GM12878 (cell line): Measurements from ENCODE around the gene NCAPD2. TPM values are rescaled to one million over a fixed set of nuclear protein-coding genes. Genes with fewer than 3 reads are reported as not detected.
A peak's percentile ranks its signal among the peaks of the same experiment; 100 is the strongest.

Experiments
- ATAC-seq: fragments of 200-7000 bp; cut with Tn5 transposase; 3 replicates; pipeline ENCODE4 v1.9.1; 2020; ENCODE audit warnings: mild to moderate bottlenecking, moderate library complexity
- BruUV-seq: library from RNA; stranded (reverse); fragments of 400-500 nt; replicated peaks from 2 replicates; lab custom pipeline; 2021; lab: Mats Ljungman, UMichigan
- CTCF ChIA-PET: fragments of 300-600 bp; sonication (Branson Sonifier 250); formaldehyde crosslinking; extraction: SDS; loops from one replicate; lab custom pipeline; 2021; ENCODE audit warnings: inconsistent platforms; lab: Yijun Ruan, JAX
- POLR2A ChIA-PET: fragments of 350-600 bp; formaldehyde crosslinking; extraction: SDS; loops from one replicate; lab custom pipeline; 2021; ENCODE audit warnings: inconsistent platforms; lab: Charles Lee
- RAD21 ChIA-PET: fragments of 300-600 bp; sonication (Branson Sonifier 250); formaldehyde crosslinking; loops from one replicate; lab custom pipeline; 2023; ENCODE audit warnings: antibody characterized with exemption; ENCODE audit not compliant: unreplicated experiment; lab: Charles Lee
- SMC1A ChIA-PET: fragments of 300-600 bp; sonication (Branson Sonifier 250); formaldehyde crosslinking; loops from one replicate; lab custom pipeline; 2023; ENCODE audit not compliant: unreplicated experiment, uncharacterized antibody; lab: Charles Lee
- DNase-seq: peaks from one replicate; pipeline ENCODE4 v3.0.0-alpha.2; 2011; ENCODE audit warnings: low read depth, low spot score
- FAIRE-seq: peaks from 3 replicates; lab custom pipeline; 2011; peaks lifted over from hg19 to GRCh38; lab: Jason Lieb, UNC
- H2AFZ ChIP-seq: 2 replicates; pipeline ENCODE4 v1.6.0; 2011; ENCODE audit warnings: low read depth, low read length, control low read depth; ENCODE audit not compliant: control insufficient read depth
- H3K27ac ChIP-seq: 2 replicates; pipeline ENCODE4 v1.5.1; 2011; ENCODE audit warnings: control low read depth; ENCODE audit not compliant: control insufficient read depth, insufficient read depth
- H3K27me3 ChIP-seq, 2 experiments: replicated peaks in 1 of 2; 2 replicates each; pipeline versions ENCODE4 v1.6.0 to v1.6.1; 2011; ENCODE audit warnings: low read length in 1 of 2; ENCODE audit not compliant: control insufficient read depth in 2 of 2, insufficient read depth in 2 of 2
- H3K36me3 ChIP-seq, 2 experiments: 2 replicates each; pipeline ENCODE4 v1.5.1; 2011; ENCODE audit warnings: low read length in 1 of 2; ENCODE audit not compliant: control insufficient read depth in 2 of 2, insufficient read depth in 2 of 2
- H3K4me1 ChIP-seq: 2 replicates; pipeline ENCODE4 v1.6.1; 2011; ENCODE audit warnings: mild to moderate bottlenecking, low read length, moderate library complexity, mixed read lengths; ENCODE audit not compliant: control insufficient read depth, insufficient read depth
- H3K4me2 ChIP-seq: 2 replicates; pipeline ENCODE4 v1.6.0; 2011; ENCODE audit warnings: control low read depth; ENCODE audit not compliant: control insufficient read depth, insufficient read depth
- H3K4me3 ChIP-seq: fragments of 200-600 bp; sonication (generic); 2 replicates; pipeline ENCODE4 v1.5.1; 2016
- H3K79me2 ChIP-seq: 2 replicates; pipeline ENCODE4 v1.6.0; 2011; ENCODE audit warnings: low read length; ENCODE audit not compliant: control insufficient read depth, insufficient read depth
- H3K9ac ChIP-seq: 2 replicates; pipeline ENCODE4 v1.8.0; 2011; ENCODE audit warnings: low read length, control low read depth, mixed read lengths; ENCODE audit not compliant: control insufficient read depth, insufficient read depth
- H3K9me3 ChIP-seq: replicated peaks from 3 replicates; pipeline ENCODE4 v1.5.1; 2011; ENCODE audit warnings: mild to moderate bottlenecking, low read length; ENCODE audit not compliant: control insufficient read depth, insufficient read depth
- H4K20me1 ChIP-seq: 2 replicates; pipeline ENCODE4 v1.6.0; 2011; ENCODE audit not compliant: control insufficient read depth, insufficient read depth
- CREB1 ChIP-seq: IDR thresholded peaks from 2 replicates; pipeline ENCODE4 v1.6.1; 2012; ENCODE audit warnings: low read depth, mild to moderate bottlenecking, inconsistent platforms
- HCFC1 ChIP-seq: fragments of 150-350 bp; IDR thresholded peaks from 2 replicates; pipeline ENCODE4 v1.6.1; 2014; ENCODE audit warnings: low read length
- NFYB ChIP-seq: IDR thresholded peaks from 2 replicates; pipeline ENCODE4 v1.6.1; 2011; ENCODE audit warnings: low read depth, mild to moderate bottlenecking, low read length, improper control_type of control experiment, moderate library complexity; ENCODE audit not compliant: insufficient read depth
- NR2C2 ChIP-seq: IDR thresholded peaks from 2 replicates; pipeline ENCODE4 v1.6.1; 2011; ENCODE audit warnings: borderline replicate concordance, low read depth; ENCODE audit not compliant: control insufficient read depth, insufficient read length
- NR2F1 ChIP-seq: fragments of 450-650 bp; conservative IDR thresholded peaks from 2 replicates; pipeline ENCODE4 v1.6.1; 2017; ENCODE audit warnings: mild to moderate bottlenecking
- NRF1 ChIP-seq: conservative IDR thresholded peaks from 2 replicates; pipeline ENCODE4 v1.6.1; 2011; ENCODE audit warnings: mild to moderate bottlenecking, low read depth, low read length, improper control_type of control experiment
- SIX5 ChIP-seq: IDR thresholded peaks from 2 replicates; pipeline ENCODE4 v1.6.1; 2011; ENCODE audit warnings: mild to moderate bottlenecking, low read depth, low read length, moderate library complexity; ENCODE audit not compliant: severe bottlenecking
- TCF12 ChIP-seq: IDR thresholded peaks from 2 replicates; pipeline ENCODE4 v1.6.1; 2011; ENCODE audit warnings: low read depth, mild to moderate bottlenecking, low read length
- YBX1 ChIP-seq: fragments of 450-650 bp; IDR thresholded peaks from 2 replicates; pipeline ENCODE4 v1.6.1; 2016; ENCODE audit warnings: antibody characterized with exemption
- WGBS: methylation state at CpG from one replicate; pipeline ENCODE4 v1.1.6; 2016; ENCODE audit warnings: low lambda C conversion rate; ENCODE audit not compliant: insufficient replicate concordance, insufficient coverage; ENCODE audit errors: missing lambda C conversion rate; 5-methylcytosine and 5-hydroxymethylcytosine counted together
- in situ Hi-C: fragments of 300-500 bp; cut with MboI; formaldehyde crosslinking; loops from 9 replicates; pipeline ENCODE4 v1.14.3; 2018; ENCODE audit warnings: mixed read lengths
- intact Hi-C: fragments of 100-400 bp; cut with micrococcal nuclease; formaldehyde crosslinking; loops from one replicate; pipeline ENCODE4 v1.14.2; 2022; ENCODE audit not compliant: unreplicated experiment
- polyA plus RNA-seq, 11 experiments: library from polyadenylated mRNA; depleted of rRNA in 4 of 11; unstranded in 6 of 11; stranded (reverse) in 5 of 11; fragments of >200 nt; fragmentation: Nextera tagmentation in 4 of 11; fragmentation: Illumina TruSeq in 1 of 11; extraction: Ambion mirVana in 4 of 11; extraction: Trizol in 1 of 11; gene quantifications; 1 replicate in 1 of 11; 2 replicates in 10 of 11; pipeline versions ENCODE4 v1.2.1 to v1.2.3, GENCODE V29; 2011 to 2016; ENCODE audit warnings: inconsistent platforms in 2 of 11, missing spikeins in 2 of 11, low read depth in 1 of 11
- total RNA-seq, 4 experiments: library from RNA; depleted of rRNA in 3 of 4; stranded (reverse); fragments of >200 nt in 3 of 4; fragmentation: Illumina TruSeq in 1 of 4; extraction: Trizol in 1 of 4; gene quantifications; 2 replicates each; pipeline versions ENCODE4 v1.2.1 to v1.2.3, GENCODE V29; 2013 to 2021
- TF ChIP-seq, protein P1 (sequence below): IDR thresholded peaks from 2 replicates; pipeline ENCODE4 v1.6.1; 2012; ENCODE audit warnings: low read depth, low read length, improper control_type of control experiment
- TF ChIP-seq, protein P2 (sequence below): fragments of 450-650 bp; IDR thresholded peaks from 2 replicates; pipeline ENCODE4 v1.6.1; 2017; ENCODE audit warnings: borderline replicate concordance
- TF ChIP-seq, protein P3 (sequence below): fragments of 450-650 bp; IDR thresholded peaks from 2 replicates; pipeline ENCODE4 v1.6.1; 2017; ENCODE audit warnings: mild to moderate bottlenecking, moderate library complexity

NCAPD2 gene
- total and polyA plus RNA-seq, 10 of the 15 experiments (the other 5 are each of a cell fraction or from before 2014, with no cell fraction given), result 24.2 to 160 (median 110) TPM

DNA sequence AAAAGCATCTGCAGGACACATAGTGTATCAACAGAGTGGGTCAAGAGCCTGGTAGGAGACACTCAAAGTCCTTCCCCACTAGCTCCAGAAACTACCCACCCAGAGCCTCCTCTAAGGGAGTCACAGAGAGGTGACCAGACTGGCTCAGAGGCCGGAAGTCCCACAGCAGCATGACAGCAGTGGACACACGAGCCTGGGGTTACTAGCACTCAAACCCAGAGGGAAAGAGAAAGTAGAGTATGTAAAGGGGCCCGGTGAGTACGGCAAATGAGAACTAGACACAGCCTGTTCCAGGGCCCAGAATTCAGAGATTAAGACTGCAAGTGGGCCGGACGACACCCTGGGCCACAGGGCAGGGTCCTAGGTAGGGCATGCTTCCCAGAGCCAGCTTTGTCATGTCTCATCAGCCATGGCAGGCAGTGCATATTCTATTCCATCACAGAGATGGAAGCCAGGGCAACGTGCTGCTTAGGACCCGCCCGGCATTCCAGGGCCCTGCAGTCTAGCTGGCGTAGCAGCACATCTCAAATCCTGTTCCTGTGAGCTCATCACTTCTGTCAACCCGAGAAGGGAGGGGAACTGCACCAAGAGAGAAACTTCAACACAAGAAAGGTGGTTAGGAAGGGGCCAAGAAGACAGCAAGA lies 57.7 kb downstream of the NCAPD2 start:
- Histone ChIP-seq H3K9ac (no peak overlapping the region; the same call in 1 of the 2 replicates), H3K27ac (no peak overlapping the region), H2AFZ (no peak overlapping the region), H3K4me3 (no peak overlapping the region), H3K4me2 (peak overlapping the region; percentile 66), H3K79me2 (peaks cover 47% of the 10 kb centered on the region), H3K9me3 (no peaks in the 10 kb centered on the region), H4K20me1 (no peaks in the 10 kb centered on the region), H3K27me3 (no peaks in the 10 kb centered on the region), H3K4me1 (peaks cover 10% of the 10 kb centered on the region)
- SMC1A ChIA-PET, result interaction anchor here (1.2 to 4.3 kb wide), 5 partner anchors 12 to 127 kb away, joined by 3 to 24 read pairs (median 3); no protein-coding TSS in a partner anchor
- POLR2A ChIA-PET, result interaction anchor here (0.8 to 3.4 kb wide), 3 partner anchors 12 to 61 kb away, joined by 3 to 32 read pairs (median 19); partner anchors contain the start of gene GAPDH
- CTCF ChIA-PET, result interaction anchor here (0.8 to 7.4 kb wide), 7 partner anchors 12 to 127 kb away, joined by 3 to 69 read pairs (median 15); no protein-coding TSS in a partner anchor
- no TSS peak for BruUV-seq
- 78% methylated on average over 11 of the region's 11 CpGs for WGBS
- in situ Hi-C loops (no loop called here), intact Hi-C loops (loop anchor here (5.0 kb wide), 1 partner anchor 226 kb away; no protein-coding TSS in a partner anchor)
- no peak for ATAC-seq
- no peak for FAIRE-seq
- TF ChIP-seq, protein P1, sequence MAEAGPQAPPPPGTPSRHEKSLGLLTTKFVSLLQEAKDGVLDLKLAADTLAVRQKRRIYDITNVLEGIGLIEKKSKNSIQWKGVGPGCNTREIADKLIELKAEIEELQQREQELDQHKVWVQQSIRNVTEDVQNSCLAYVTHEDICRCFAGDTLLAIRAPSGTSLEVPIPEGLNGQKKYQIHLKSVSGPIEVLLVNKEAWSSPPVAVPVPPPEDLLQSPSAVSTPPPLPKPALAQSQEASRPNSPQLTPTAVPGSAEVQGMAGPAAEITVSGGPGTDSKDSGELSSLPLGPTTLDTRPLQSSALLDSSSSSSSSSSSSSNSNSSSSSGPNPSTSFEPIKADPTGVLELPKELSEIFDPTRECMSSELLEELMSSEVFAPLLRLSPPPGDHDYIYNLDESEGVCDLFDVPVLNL, result no peak
- TF ChIP-seq NRF1 (no peak), NR2C2 (no peak), SIX5 (no peak), HCFC1 (no peak), CREB1 (no peak), NR2F1 (no peak), YBX1 (no peak), NFYB (no peak), TCF12 (no peak)
- TF ChIP-seq, protein P2, sequence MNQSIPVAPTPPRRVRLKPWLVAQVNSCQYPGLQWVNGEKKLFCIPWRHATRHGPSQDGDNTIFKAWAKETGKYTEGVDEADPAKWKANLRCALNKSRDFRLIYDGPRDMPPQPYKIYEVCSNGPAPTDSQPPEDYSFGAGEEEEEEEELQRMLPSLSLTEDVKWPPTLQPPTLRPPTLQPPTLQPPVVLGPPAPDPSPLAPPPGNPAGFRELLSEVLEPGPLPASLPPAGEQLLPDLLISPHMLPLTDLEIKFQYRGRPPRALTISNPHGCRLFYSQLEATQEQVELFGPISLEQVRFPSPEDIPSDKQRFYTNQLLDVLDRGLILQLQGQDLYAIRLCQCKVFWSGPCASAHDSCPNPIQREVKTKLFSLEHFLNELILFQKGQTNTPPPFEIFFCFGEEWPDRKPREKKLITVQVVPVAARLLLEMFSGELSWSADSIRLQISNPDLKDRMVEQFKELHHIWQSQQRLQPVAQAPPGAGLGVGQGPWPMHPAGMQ, result no peak
- TF ChIP-seq, protein P3, sequence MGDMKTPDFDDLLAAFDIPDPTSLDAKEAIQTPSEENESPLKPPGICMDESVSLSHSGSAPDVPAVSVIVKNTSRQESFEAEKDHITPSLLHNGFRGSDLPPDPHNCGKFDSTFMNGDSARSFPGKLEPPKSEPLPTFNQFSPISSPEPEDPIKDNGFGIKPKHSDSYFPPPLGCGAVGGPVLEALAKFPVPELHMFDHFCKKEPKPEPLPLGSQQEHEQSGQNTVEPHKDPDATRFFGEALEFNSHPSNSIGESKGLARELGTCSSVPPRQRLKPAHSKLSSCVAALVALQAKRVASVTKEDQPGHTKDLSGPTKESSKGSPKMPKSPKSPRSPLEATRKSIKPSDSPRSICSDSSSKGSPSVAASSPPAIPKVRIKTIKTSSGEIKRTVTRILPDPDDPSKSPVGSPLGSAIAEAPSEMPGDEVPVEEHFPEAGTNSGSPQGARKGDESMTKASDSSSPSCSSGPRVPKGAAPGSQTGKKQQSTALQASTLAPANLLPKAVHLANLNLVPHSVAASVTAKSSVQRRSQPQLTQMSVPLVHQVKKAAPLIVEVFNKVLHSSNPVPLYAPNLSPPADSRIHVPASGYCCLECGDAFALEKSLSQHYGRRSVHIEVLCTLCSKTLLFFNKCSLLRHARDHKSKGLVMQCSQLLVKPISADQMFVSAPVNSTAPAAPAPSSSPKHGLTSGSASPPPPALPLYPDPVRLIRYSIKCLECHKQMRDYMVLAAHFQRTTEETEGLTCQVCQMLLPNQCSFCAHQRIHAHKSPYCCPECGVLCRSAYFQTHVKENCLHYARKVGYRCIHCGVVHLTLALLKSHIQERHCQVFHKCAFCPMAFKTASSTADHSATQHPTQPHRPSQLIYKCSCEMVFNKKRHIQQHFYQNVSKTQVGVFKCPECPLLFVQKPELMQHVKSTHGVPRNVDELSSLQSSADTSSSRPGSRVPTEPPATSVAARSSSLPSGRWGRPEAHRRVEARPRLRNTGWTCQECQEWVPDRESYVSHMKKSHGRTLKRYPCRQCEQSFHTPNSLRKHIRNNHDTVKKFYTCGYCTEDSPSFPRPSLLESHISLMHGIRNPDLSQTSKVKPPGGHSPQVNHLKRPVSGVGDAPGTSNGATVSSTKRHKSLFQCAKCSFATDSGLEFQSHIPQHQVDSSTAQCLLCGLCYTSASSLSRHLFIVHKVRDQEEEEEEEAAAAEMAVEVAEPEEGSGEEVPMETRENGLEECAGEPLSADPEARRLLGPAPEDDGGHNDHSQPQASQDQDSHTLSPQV, result no peak
- TF ChIP-seq, all 136 proteins: peak for 0
- RAD21 ChIA-PET, result interaction anchor here (0.6 to 0.9 kb wide), 2 partner anchors 89 to 147 kb away, joined by 3 read pairs; no protein-coding TSS in a partner anchor
- DNase-seq, result no peak
- peaks cover 13 to 15% of the 10 kb centered on the region in 2 experiments for H3K36me3 ChIP-seq
